Measurements from ENCODE around the gene ECE1. TPM values are rescaled to one million over a fixed set of nuclear protein-coding genes. Genes with fewer than 3 reads are reported as not detected.

ECE1 gene
- total RNA-seq, 1 experiment from 2014 or later = 192 TPM

- H3K36me3 ChIP-seq (ENCODE audit: control insufficient read depth, insufficient read depth, low read length) = no peaks in the 10 kb centered on the region
- no peak overlapping the region for H3K4me3 ChIP-seq (ENCODE audit: low read depth in 2 of 2, low read length in 2 of 2)
- TF ChIP-seq REST (IDR thresholded peaks at IDR 0.05; ENCODE audit: insufficient read depth in 1 of 2, low read depth in 2 of 2, low read length in 1 of 2) (peak; percentile 77 to 78), CTCF (IDR thresholded peaks at IDR 0.05) (no peak)
- peak overlapping the region; percentile 77 for H3K27ac ChIP-seq (ENCODE audit: low read length)
- H3K4me1 ChIP-seq (ENCODE audit: control insufficient read depth, insufficient read depth, low read length) = peaks cover 85% of the 10 kb centered on the region
- intact Hi-C loops (cut with micrococcal nuclease; ENCODE audit: unreplicated experiment) = loop anchor here (5.0 kb wide), 1 partner anchor 35 kb away; no protein-coding TSS in a partner anchor
- BruUV-seq (replicated peaks) = no TSS peak
- CTCF ChIA-PET = interaction anchor here (0.8 to 2.5 kb wide), 5 partner anchors 12 to 82 kb away, joined by 3 to 12 read pairs (median 5); no protein-coding TSS in a partner anchor
- in situ Hi-C loops (cut with HindIII; ENCODE audit: low pct_unique_long_range_greater_than_20kb, low sequenced_read_pairs) = no loop called here
- POLR2A ChIA-PET = interaction anchor here (0.6 kb wide), 1 partner anchor 84 kb away, joined by 3 read pairs; no protein-coding TSS in a partner anchor
- no peaks in the 10 kb centered on the region for H3K27me3 ChIP-seq (ENCODE audit: control insufficient read depth, insufficient read depth, low read length)
- DNase-seq (ENCODE audit: low read depth, low spot score) (no peak), ATAC-seq (no peak)
- no peaks in the 10 kb centered on the region for H3K9me3 ChIP-seq (ENCODE audit: control insufficient read depth, insufficient read depth, low read depth, low read length)
Observed at GRCh38 chr1:21337454-21337927, 47.2 kb upstream of the ECE1 start.

GRCh38 chr1:21337010-21337437, 46.8 kb upstream of the ECE1 start:
- H3K27ac ChIP-seq (ENCODE audit: low read length) = peak overlapping the region; percentile 31; the same call in 1 of the 2 replicates
- no peaks in the 10 kb centered on the region for H3K9me3 ChIP-seq (ENCODE audit: control insufficient read depth, insufficient read depth, low read depth, low read length)
- no peaks in the 10 kb centered on the region for H3K36me3 ChIP-seq (ENCODE audit: control insufficient read depth, insufficient read depth, low read length)
- TF ChIP-seq POLR2AphosphoS5 (IDR thresholded peaks at IDR 0.05; ENCODE audit: low read depth, low read length) = no peak
- BruUV-seq (replicated peaks) = no TSS peak
- DNase-seq (ENCODE audit: low read depth, low spot score) = no peak
- H3K27me3 ChIP-seq (ENCODE audit: control insufficient read depth, insufficient read depth, low read length) = no peaks in the 10 kb centered on the region
- peaks cover 84% of the 10 kb centered on the region for H3K4me1 ChIP-seq (ENCODE audit: control insufficient read depth, insufficient read depth, low read length)
- no peak for ATAC-seq
- CTCF ChIA-PET = interaction anchor here (0.8 to 2.5 kb wide), 3 partner anchors 27 to 82 kb away, joined by 3 to 12 read pairs (median 7); no protein-coding TSS in a partner anchor
- POLR2A ChIA-PET = interaction anchor here (0.6 kb wide), 1 partner anchor 83 kb away, joined by 3 read pairs; no protein-coding TSS in a partner anchor
- intact Hi-C loops (cut with micrococcal nuclease; ENCODE audit: unreplicated experiment) (loop anchor here (5.0 kb wide), 1 partner anchor 35 kb away; no protein-coding TSS in a partner anchor), in situ Hi-C loops (cut with HindIII; ENCODE audit: low pct_unique_long_range_greater_than_20kb, low sequenced_read_pairs) (no loop called here)
- H3K4me3 ChIP-seq (ENCODE audit: low read depth in 2 of 2, low read length in 2 of 2) = no peak overlapping the region

- POLR2A ChIA-PET = interaction anchor here (0.6 kb wide), 1 partner anchor 702 kb away, joined by 7 read pairs; no protein-coding TSS in a partner anchor
- no peak for ATAC-seq
- intact Hi-C loops (cut with micrococcal nuclease; ENCODE audit: unreplicated experiment) = loop anchor here (5.0 kb wide), 1 partner anchor 33 kb away; no protein-coding TSS in a partner anchor
- in situ Hi-C loops (cut with HindIII; ENCODE audit: low pct_unique_long_range_greater_than_20kb, low sequenced_read_pairs) = no loop called here
- H3K36me3 ChIP-seq (ENCODE audit: control insufficient read depth, insufficient read depth, low read length) = no peaks in the 10 kb centered on the region
- H3K4me3 ChIP-seq (ENCODE audit: low read depth in 2 of 2, low read length in 2 of 2) = peak overlapping the region in 1 of 2 experiments; percentile 50; a peak in 1 of 4 replicates
- TF ChIP-seq SIN3A (IDR thresholded peaks at IDR 0.05; ENCODE audit: borderline replicate concordance, insufficient read depth, low read depth, low read length) (no peak), REST (IDR thresholded peaks at IDR 0.05; ENCODE audit: insufficient read depth in 1 of 2, low read depth in 2 of 2, low read length in 1 of 2) (no peak), TCF7L2 (IDR thresholded peaks at IDR 0.05; ENCODE audit: low read depth, low read length) (no peak), CTCF (IDR thresholded peaks at IDR 0.05) (no peak), POLR2AphosphoS5 (IDR thresholded peaks at IDR 0.05; ENCODE audit: low read depth, low read length) (no peak)
- no peaks in the 10 kb centered on the region for H3K27me3 ChIP-seq (ENCODE audit: control insufficient read depth, insufficient read depth, low read length)
- CTCF ChIA-PET = interaction anchor here (0.5 to 1.3 kb wide), 4 partner anchors 11 to 342 kb away, joined by 4 to 8 read pairs (median 5); no protein-coding TSS in a partner anchor
- H3K4me1 ChIP-seq (ENCODE audit: control insufficient read depth, insufficient read depth, low read length) = peaks cover 80% of the 10 kb centered on the region
- H3K9me3 ChIP-seq (ENCODE audit: control insufficient read depth, insufficient read depth, low read depth, low read length) = no peaks in the 10 kb centered on the region
- no TSS peak for BruUV-seq (replicated peaks)
- peak overlapping the region; percentile 96 for H3K27ac ChIP-seq (ENCODE audit: low read length)
- no peak for DNase-seq (ENCODE audit: low read depth, low spot score)
Observed at GRCh38 chr1:21335750-21336224, 45.5 kb upstream of the ECE1 start.
